Kasumi-1 (cell line): ENCODE measurements around the gene NKX3-2.
"Not testable (repeated sequence)": the region's sequence is repeated elsewhere in the genome, so short reads cannot be mapped to it uniquely, and the experiment has no call there.

Source experiments
- DNase-seq, 2 experiments: peaks; one replicate each; lab custom pipeline; 2025; lab: John Stamatoyannopoulos, UW

The NKX3-2 gene

GRCh38 chr4:13543839-13544605 lies at the start of gene NKX3-2:
TSS of gene NKX3-2 (minus strand) at chr4:13544508. CDS start at chr4:13544414, 94 bp downstream.
- no peak for DNase-seq

GRCh38 chr4:13592220-13592619 lies 47.9 kb upstream of the NKX3-2 start:
- no peak for DNase-seq

GRCh38 chr4:13590766-13591165 lies 46.5 kb upstream of the NKX3-2 start:
- DNase-seq: no peak

GRCh38 chr4:13588954-13589353 lies 44.6 kb upstream of the NKX3-2 start:
- DNase-seq: no peak

GRCh38 chr4:13584481-13584880 lies 40.2 kb upstream of the NKX3-2 start:
- DNase-seq: no peak

- peak; percentile 74 to 78 for DNase-seq
These were observed 35.7 kb upstream of the NKX3-2 start for GRCh38 chr4:13580036-13580435.

- no peak for DNase-seq
These were observed 33.4 kb upstream of the NKX3-2 start for GRCh38 chr4:13577660-13578059.

- DNase-seq: no peak
These were observed 26.6 kb upstream of the NKX3-2 start for GRCh38 chr4:13570916-13571315.

- DNase-seq: no peak
These were observed 22.8 kb upstream of the NKX3-2 start for GRCh38 chr4:13567125-13567524.

- no peak for DNase-seq
These were observed 18.6 kb upstream of the NKX3-2 start for GRCh38 chr4:13562876-13563275.

GRCh38 chr4:13561673-13562072 lies 17.4 kb upstream of the NKX3-2 start:
- no peak for DNase-seq

- DNase-seq: not testable (repeated sequence)
These were observed 15.8 kb upstream of the NKX3-2 start for GRCh38 chr4:13560111-13560510.

- peak; percentile 37 to 54 for DNase-seq
These were observed 15.1 kb upstream of the NKX3-2 start for GRCh38 chr4:13559413-13559812.

- DNase-seq: no peak
These were observed 14.6 kb upstream of the NKX3-2 start for GRCh38 chr4:13558881-13559280.

- DNase-seq: no peak
These were observed 11.0 kb upstream of the NKX3-2 start for GRCh38 chr4:13555325-13555724.

GRCh38 chr4:13553081-13553480 lies 8.8 kb upstream of the NKX3-2 start:
- DNase-seq: no peak

GRCh38 chr4:13548984-13549546 lies 4.8 kb upstream of the NKX3-2 start:
- DNase-seq: peak; percentile 93 to 94

- peak in 1 of 2 experiments; percentile 78 for DNase-seq
These were observed 4.0 kb upstream of the NKX3-2 start for GRCh38 chr4:13548059-13548983.

GRCh38 chr4:13547485-13548041 lies 3.3 kb upstream of the NKX3-2 start:
- DNase-seq: peak; percentile 51 to 56

- DNase-seq: peak; percentile 39 to 43
These were observed 2.7 kb upstream of the NKX3-2 start for GRCh38 chr4:13546941-13547484.

- no peak for DNase-seq
These were observed 2.0 kb upstream of the NKX3-2 start for GRCh38 chr4:13546142-13546940.
